NCI-H2081 treated with DMSO at 0.1 percent for 48 hours (cell line): ENCODE results near the gene SLC38A1.
"Not testable (repeated sequence)": the region's sequence is repeated elsewhere in the genome, so short reads cannot be mapped to it uniquely, and the experiment has no call there.

Experiments used
- DNase-seq: peaks from one replicate; lab custom pipeline; 2025; lab: John Stamatoyannopoulos, UW

The SLC38A1 gene

GRCh38 chr12:46264057-46264456, 4.8 kb downstream of the SLC38A1 start:
- DNase-seq: no peak

GRCh38 chr12:46263140-46264016, 5.5 kb downstream of the SLC38A1 start:
- no peak for DNase-seq

GRCh38 chr12:46261646-46262045, 7.2 kb downstream of the SLC38A1 start:
- no peak for DNase-seq

GRCh38 chr12:46260913-46261476, 7.8 kb downstream of the SLC38A1 start:
- DNase-seq: no peak

GRCh38 chr12:46260124-46260912, 8.5 kb downstream of the SLC38A1 start:
- no peak for DNase-seq

GRCh38 chr12:46259713-46260112, 9.1 kb downstream of the SLC38A1 start:
- DNase-seq: no peak

- no peak for DNase-seq
Observed at GRCh38 chr12:46259071-46259470, 9.8 kb downstream of the SLC38A1 start.

GRCh38 chr12:46258129-46258528, 10.7 kb downstream of the SLC38A1 start:
- DNase-seq: no peak

GRCh38 chr12:46256942-46257341, 11.9 kb downstream of the SLC38A1 start:
- no peak for DNase-seq

- DNase-seq: no peak
Observed at GRCh38 chr12:46253544-46254162, 15.2 kb downstream of the SLC38A1 start.

- not testable (repeated sequence) for DNase-seq
Observed at GRCh38 chr12:46251994-46252393, 16.8 kb downstream of the SLC38A1 start.

- not testable (repeated sequence) for DNase-seq
Observed at GRCh38 chr12:46249960-46250359, 18.9 kb downstream of the SLC38A1 start.

- no peak for DNase-seq
Observed at GRCh38 chr12:46246021-46246700, 22.7 kb downstream of the SLC38A1 start.

GRCh38 chr12:46244997-46245396, 23.8 kb downstream of the SLC38A1 start:
- no peak for DNase-seq

GRCh38 chr12:46244273-46244915, 24.4 kb downstream of the SLC38A1 start:
- no peak for DNase-seq

GRCh38 chr12:46242569-46242968, 26.3 kb downstream of the SLC38A1 start:
- DNase-seq: no peak

- DNase-seq: no peak
Observed at GRCh38 chr12:46240436-46240835, 28.4 kb downstream of the SLC38A1 start.

- no peak for DNase-seq
Observed at GRCh38 chr12:46238821-46239220, 30.0 kb downstream of the SLC38A1 start.

- no peak for DNase-seq
Observed at GRCh38 chr12:46237371-46238045, 31.3 kb downstream of the SLC38A1 start.

- no peak for DNase-seq
Observed at GRCh38 chr12:46234000-46234399, 34.8 kb downstream of the SLC38A1 start.

- DNase-seq: no peak
Observed at GRCh38 chr12:46233423-46233822, 35.4 kb downstream of the SLC38A1 start.
